Ovary (tissue), 9 donors: Measurements from ENCODE around the gene DPM3. TPM values are rescaled to one million over a fixed set of nuclear protein-coding genes. Genes with fewer than 3 reads are reported as not detected.

Experiments
- DNase-seq, 5 donors: peaks; one replicate each; pipeline ENCODE4 v3.0.0-alpha.2; 2019 to 2020
- H3K27ac ChIP-seq, 2 donors: fragments of 200-600 bp; one replicate each; pipeline versions ENCODE4 v1.5.1 to v1.8.0; 2019 to 2022
- H3K27me3 ChIP-seq: fragments of 200-600 bp; one replicate; pipeline ENCODE4 v1.8.0; 2022
- H3K36me3 ChIP-seq: fragments of 200-600 bp; sonication (generic); one replicate; pipeline ENCODE4 v1.5.1; 2019
- H3K4me1 ChIP-seq: one replicate; pipeline ENCODE4 v1.8.1; 2013; ENCODE audit warnings: mild to moderate bottlenecking, moderate library complexity; ENCODE audit not compliant: insufficient read depth
- H3K4me3 ChIP-seq: fragments of 200-600 bp; sonication (generic); one replicate; pipeline ENCODE4 v1.5.1; 2017
- H3K9me3 ChIP-seq, 2 donors: fragments of 200-600 bp in 1 of 2; sonication (generic) in 1 of 2; one replicate each; pipeline versions ENCODE4 v1.5.1 to v1.8.1; 2013 to 2019; ENCODE audit warnings: mild to moderate bottlenecking in 1 of 2, moderate library complexity in 1 of 2
- EP300 ChIP-seq: sonication (generic); formaldehyde crosslinking; IDR thresholded peaks from one replicate; pipeline ENCODE4 v1.6.1; 2017; ENCODE audit warnings: antibody characterized with exemption
- POLR2A ChIP-seq: fragments of 450-650 bp; IDR thresholded peaks from one replicate; pipeline ENCODE4 v1.6.1; 2017; ENCODE audit warnings: antibody characterized with exemption, mild to moderate bottlenecking, moderate library complexity
- WGBS, 3 donors: extraction: QIAGEN DNeasy Blood & Tissue Kit in 1 of 3; methylation state at CpG; one replicate each; pipeline versions ENCODE4 v1.1.5 to v1.1.7; 2013 to 2017; 5-methylcytosine and 5-hydroxymethylcytosine counted together
- intact Hi-C, 4 donors: fragments of 100-400 bp; cut with DNase I; formaldehyde crosslinking; loops; one replicate each; pipeline versions ENCODE4 v1.11.0 to v1.15.1; 2022 to 2023
- polyA plus RNA-seq, 2 donors: library from polyadenylated mRNA; stranded (reverse); fragments of 200-250 nt in 1 of 2; fragments of 350-450 nt in 1 of 2; fragmentation: Illumina TruSeq in 1 of 2; extraction: RNeasy Lipid Tissue Mini Kit (QIAGEN cat#74804) in 1 of 2; gene quantifications; one replicate each; pipeline ENCODE4 v1.2.3, GENCODE V29; 2013 to 2014
- total RNA-seq, 7 donors: library from RNA; depleted of rRNA in 2 of 7; stranded (reverse); fragments of >200 nt in 2 of 7; fragmentation: NEBNext Ultra II Directional in 3 of 7; extraction: Animal tissue kit (Norgen Biotek cat#: 25700) in 3 of 7; gene quantifications; one replicate each; pipeline versions ENCODE4 v1.1.0 to v1.2.4, GENCODE V29; 2016 to 2023
- TF ChIP-seq, protein P1 (sequence below), 3 donors: fragments of 450-650 bp in 2 of 3; fragments of 200-600 bp in 1 of 3; IDR thresholded peaks; one replicate each; pipeline versions ENCODE4 v1.5.1 to v1.8.0; 2016 to 2022; ENCODE audit warnings: antibody characterized with exemption in 3 of 3, mild to moderate bottlenecking in 1 of 3
- donor health status: DM: no; HTN: no; CAD: no; lungs with moderate emphysema.
- donor health status: DM: no; HTN: no; CAD: no.
- donor health status: Bipolar disorder and iron deficiency.
- donor health status: DM: yes; HTN: yes; CAD: no.
- donor health status: DM: no; HTN: no; CAD: no.
- donor health status: DM: yes; HTN: yes; CAD: no.

DPM3 gene
- total and polyA plus RNA-seq, 9 donors = 0.70 to 168 (median 85.5) TPM

DNA sequence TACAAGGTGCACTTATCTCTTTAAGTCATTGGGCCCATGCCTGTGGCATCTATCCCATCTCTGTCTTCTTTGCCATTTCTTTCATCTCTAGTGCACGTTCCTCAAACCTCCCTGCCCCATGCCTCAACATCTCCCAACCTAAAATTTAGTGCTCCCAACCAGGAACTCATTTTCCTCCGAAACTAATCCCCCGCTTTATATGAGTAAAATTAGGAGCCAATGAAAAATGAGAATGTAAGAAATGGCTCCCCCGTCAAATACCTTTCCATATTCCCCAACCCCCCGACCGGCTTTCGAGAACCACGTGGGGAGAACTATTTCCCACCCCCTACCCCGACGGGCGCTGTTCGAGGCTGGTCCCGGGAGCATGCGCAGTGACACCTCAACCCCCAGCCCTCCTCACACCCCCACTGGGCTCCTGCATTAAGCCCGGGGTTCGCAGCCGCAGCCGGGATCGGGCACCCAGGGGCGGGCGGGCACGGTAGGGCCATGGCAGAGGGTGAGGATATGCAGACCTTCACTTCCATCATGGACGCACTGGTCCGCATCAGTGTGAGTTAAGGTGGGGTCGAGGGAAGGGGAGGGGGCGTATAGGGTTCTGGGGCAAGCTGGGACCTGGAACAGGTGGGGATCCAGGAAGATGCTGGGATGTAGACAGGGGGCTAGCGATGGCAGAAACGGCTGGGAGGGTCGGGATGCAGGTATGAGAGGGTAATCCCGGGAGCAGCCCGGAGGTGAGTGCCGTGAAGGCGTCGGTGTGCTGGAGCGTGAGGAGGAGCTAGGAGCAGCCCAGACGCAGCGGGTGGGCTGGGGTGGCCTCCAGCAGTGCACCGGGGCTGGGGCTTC lies 33.4 kb upstream of the DPM3 start, which contains the start of gene TRIM46:
TSS of gene TRIM46 (plus strand) at position 372 of the 846 bp plus-strand sequence. CDS start at position 490, 118 bp downstream.
- Histone ChIP-seq H3K4me1 (no peaks in the 10 kb centered on the region), H3K27me3 (no peaks in the 10 kb centered on the region), H3K27ac (peak within 1 kb of the TSS; percentile 56 to 80), H3K36me3 (no peaks in the 10 kb centered on the region), H3K4me3 (peak within 1 kb of the TSS; percentile 95), H3K9me3 (no peaks in the 10 kb centered on the region)
- WGBS, 3 donors = 1 to 3% (median 2%) methylated on average over 38 of the region's 38 CpGs
- intact Hi-C loops = loop anchor here in 2 of 4 donors (5.0 to 10.0 kb wide), 3 partner anchors 36 to 421 kb away; partner anchors contain the start of genes RUSC1 (in 1 of the 2) and SLC50A1 (in 1 of the 2)
- TF ChIP-seq, protein P1, sequence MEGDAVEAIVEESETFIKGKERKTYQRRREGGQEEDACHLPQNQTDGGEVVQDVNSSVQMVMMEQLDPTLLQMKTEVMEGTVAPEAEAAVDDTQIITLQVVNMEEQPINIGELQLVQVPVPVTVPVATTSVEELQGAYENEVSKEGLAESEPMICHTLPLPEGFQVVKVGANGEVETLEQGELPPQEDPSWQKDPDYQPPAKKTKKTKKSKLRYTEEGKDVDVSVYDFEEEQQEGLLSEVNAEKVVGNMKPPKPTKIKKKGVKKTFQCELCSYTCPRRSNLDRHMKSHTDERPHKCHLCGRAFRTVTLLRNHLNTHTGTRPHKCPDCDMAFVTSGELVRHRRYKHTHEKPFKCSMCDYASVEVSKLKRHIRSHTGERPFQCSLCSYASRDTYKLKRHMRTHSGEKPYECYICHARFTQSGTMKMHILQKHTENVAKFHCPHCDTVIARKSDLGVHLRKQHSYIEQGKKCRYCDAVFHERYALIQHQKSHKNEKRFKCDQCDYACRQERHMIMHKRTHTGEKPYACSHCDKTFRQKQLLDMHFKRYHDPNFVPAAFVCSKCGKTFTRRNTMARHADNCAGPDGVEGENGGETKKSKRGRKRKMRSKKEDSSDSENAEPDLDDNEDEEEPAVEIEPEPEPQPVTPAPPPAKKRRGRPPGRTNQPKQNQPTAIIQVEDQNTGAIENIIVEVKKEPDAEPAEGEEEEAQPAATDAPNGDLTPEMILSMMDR (IDR thresholded peaks at IDR 0.05) = peak in 1 of 3 donors; percentile 4
- TF ChIP-seq POLR2A = no peak
- peak in 2 of 5 donors; percentile 51 to 53 for DNase-seq

DNA sequence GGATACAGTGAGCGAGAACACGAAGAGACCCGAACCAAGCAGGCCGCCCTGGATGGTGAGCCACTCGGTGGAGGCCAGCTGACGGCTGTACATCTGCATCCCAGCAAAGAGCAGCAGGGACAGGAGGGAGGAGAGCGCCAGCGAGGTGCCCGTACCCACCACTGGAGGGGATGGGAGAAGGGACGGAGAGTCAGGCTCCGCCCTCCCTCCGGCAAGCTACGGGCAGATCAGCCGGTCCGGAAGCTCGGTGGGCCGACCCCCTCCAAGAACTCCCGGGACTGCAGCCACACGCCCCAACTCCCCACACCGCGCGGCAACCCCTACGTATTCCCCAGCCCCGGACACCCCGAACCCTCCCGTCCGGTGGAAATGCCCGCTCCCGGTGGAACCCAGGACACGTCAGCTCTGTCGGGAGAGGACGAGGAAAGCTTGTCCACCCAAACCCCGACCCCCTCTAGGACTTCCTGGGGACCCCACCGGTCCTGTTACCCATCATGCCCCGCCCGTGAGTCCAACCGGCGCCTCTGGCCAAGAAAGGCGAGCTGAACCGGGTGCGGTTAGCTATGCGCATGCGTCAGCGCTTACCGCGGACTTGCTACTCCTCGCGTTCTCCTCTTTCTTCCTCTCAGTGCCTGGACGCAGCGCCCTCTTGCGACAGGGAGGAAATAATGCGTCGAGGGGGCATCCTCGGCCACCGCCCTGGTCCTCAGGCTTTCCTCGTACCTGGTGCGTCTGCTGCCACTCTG lies 32.6 kb upstream of the DPM3 start, which contains the start of gene KRTCAP2:
TSS of gene KRTCAP2 (minus strand) at position 573 of the 746 bp plus-strand sequence. CDS start at position 493, 80 bp downstream.
- Histone ChIP-seq H3K27ac (peak within 1 kb of the TSS; percentile 56 to 80), H3K4me3 (peak within 1 kb of the TSS; percentile 95), H3K4me1 (no peaks in the 10 kb centered on the region), H3K36me3 (no peaks in the 10 kb centered on the region), H3K27me3 (no peaks in the 10 kb centered on the region), H3K9me3 (no peaks in the 10 kb centered on the region)
- TF ChIP-seq POLR2A = peak; percentile 72
- TF ChIP-seq EP300 = no peak
- TF ChIP-seq, protein P1 (IDR thresholded peaks at IDR 0.05) = peak; percentile 92 to 98 (median 96)
- intact Hi-C loops = loop anchor here in 2 of 4 donors (5.0 to 10.0 kb wide), 3 partner anchors 36 to 422 kb away; partner anchors contain the start of genes RUSC1 (in 1 of the 2) and SLC50A1 (in 1 of the 2)
- WGBS, 3 donors = 0 to 1% (median 1%) methylated on average over 49 to 57 of the region's 57 CpGs
- peak; percentile 94 to 96 (median 96) for DNase-seq

DNA sequence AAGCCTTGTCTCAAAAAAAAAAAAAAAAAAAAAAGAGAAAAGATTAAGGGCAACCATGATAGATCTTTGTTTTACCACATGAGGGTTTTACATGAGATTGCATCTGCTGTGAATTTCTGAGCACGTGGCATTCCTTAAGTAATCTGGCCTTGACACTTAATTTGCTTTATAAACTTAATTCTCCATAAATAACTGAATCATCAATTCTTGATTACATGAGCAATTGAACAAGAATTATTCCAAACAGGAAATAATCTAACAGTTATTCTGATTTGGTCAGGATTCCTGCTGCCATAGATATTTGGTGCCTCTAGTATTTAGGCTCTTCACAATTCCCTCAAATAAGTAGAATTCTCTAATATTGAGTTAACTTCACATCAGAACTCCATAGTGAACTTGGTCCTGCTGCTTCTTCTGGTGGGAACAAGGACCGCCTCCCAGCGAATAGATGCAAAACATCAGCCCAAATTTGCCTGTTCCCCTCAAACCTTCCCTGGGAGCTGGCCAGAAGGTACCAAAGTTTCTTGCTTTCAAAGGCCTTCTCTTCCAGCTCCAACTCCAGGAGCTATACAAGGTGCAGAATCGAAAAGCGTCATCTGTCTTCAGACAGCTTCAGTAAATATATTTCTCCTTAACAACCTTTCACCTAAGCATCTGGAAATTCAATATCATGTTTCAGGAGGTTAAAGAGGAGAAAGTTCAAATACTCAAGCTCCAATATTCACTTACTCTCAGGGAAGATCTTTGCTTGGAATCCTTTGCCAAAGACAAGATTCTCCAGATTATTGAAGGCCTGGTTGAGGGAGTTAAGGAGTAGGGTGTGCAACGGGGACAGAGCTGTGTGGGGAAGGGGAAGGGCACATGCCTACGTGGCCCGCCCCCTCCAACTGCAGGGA lies 31.8 kb upstream of the DPM3 start:
- peak in 1 of 5 donors; percentile 11 for DNase-seq
- no peaks in the 10 kb centered on the region for H3K9me3 ChIP-seq
- no peaks in the 10 kb centered on the region for H3K27me3 ChIP-seq
- TF ChIP-seq EP300 (no peak), POLR2A (no peak)
- TF ChIP-seq, protein P1 (IDR thresholded peaks at IDR 0.05) = no peak
- H3K4me1 ChIP-seq = peaks cover 6% of the 10 kb centered on the region
- H3K36me3 ChIP-seq = no peaks in the 10 kb centered on the region
- 29 to 38% (median 30%) methylated on average over 8 of the region's 8 CpGs for WGBS, 3 donors
- intact Hi-C loops = loop anchor here in 2 of 4 donors (5.0 to 10.0 kb wide), 3 partner anchors 35 to 423 kb away; partner anchors contain the start of genes RUSC1 (in 1 of the 2) and SLC50A1 (in 1 of the 2)
- H3K4me3 ChIP-seq = peak overlapping the region; percentile 95
- peak overlapping the region; percentile 56 to 80 for H3K27ac ChIP-seq
